H9 (cell line): Measurements from ENCODE around the gene C2orf81. TPM values are rescaled to one million over a fixed set of nuclear protein-coding genes. Genes with fewer than 3 reads are reported as not detected.

ENCODE experiments used
- DNase-seq: peaks from one replicate; pipeline ENCODE4 v3.0.0-alpha.2; 2017
- H2AFZ ChIP-seq: one replicate; pipeline ENCODE4 v1.6.1; 2013; ENCODE audit warnings: mild to moderate bottlenecking, low read length, control low read depth, moderate library complexity
- H2AK5ac ChIP-seq: 2 replicates; pipeline ENCODE4 v1.6.1; 2013; ENCODE audit warnings: low read length, control low read depth, mixed read lengths; ENCODE audit not compliant: insufficient read length
- H2BK120ac ChIP-seq: one replicate; pipeline ENCODE4 v1.6.1; 2013; ENCODE audit warnings: low read depth, mild to moderate bottlenecking, low read length, control low read depth, inconsistent platforms; ENCODE audit not compliant: poor library complexity, severe bottlenecking
- H2BK12ac ChIP-seq: 2 replicates; pipeline ENCODE4 v1.6.1; 2013; ENCODE audit warnings: low read length, control low read depth, mixed read lengths, low read depth; ENCODE audit not compliant: insufficient read length
- H2BK15ac ChIP-seq: 2 replicates; pipeline ENCODE4 v1.6.1; 2013; ENCODE audit warnings: low read depth, low read length, control low read depth
- H2BK20ac ChIP-seq: one replicate; pipeline ENCODE4 v1.6.1; 2013; ENCODE audit warnings: low read depth, mild to moderate bottlenecking, low read length, control low read depth, inconsistent platforms; ENCODE audit not compliant: poor library complexity, severe bottlenecking
- H2BK5ac ChIP-seq: 2 replicates; pipeline ENCODE4 v1.6.1; 2013; ENCODE audit warnings: low read length, control low read depth, mixed read lengths; ENCODE audit not compliant: insufficient read length
- H3K14ac ChIP-seq: 2 replicates; pipeline ENCODE4 v1.6.1; 2013; ENCODE audit warnings: low read length, control low read depth; ENCODE audit not compliant: insufficient read depth
- H3K18ac ChIP-seq: 2 replicates; pipeline ENCODE4 v1.6.1; 2013; ENCODE audit warnings: low read depth, mild to moderate bottlenecking, mixed read lengths, low read length, control low read depth; ENCODE audit not compliant: insufficient read length
- H3K23ac ChIP-seq: 2 replicates; pipeline ENCODE4 v1.6.1; 2013; ENCODE audit warnings: low read length, control low read depth, mixed read lengths, low read depth; ENCODE audit not compliant: insufficient read length
- H3K23me2 ChIP-seq: 2 replicates; pipeline ENCODE4 v1.6.1; 2013; ENCODE audit warnings: low read depth, mild to moderate bottlenecking, mixed read lengths, low read length, control low read depth; ENCODE audit not compliant: insufficient read length, poor library complexity, severe bottlenecking
- H3K27ac ChIP-seq: 2 replicates; pipeline ENCODE4 v1.5.1; 2013; ENCODE audit warnings: low read length, control low read depth, mixed read lengths, low read depth; ENCODE audit not compliant: insufficient read length
- H3K27me3 ChIP-seq: 2 replicates; pipeline ENCODE4 v1.6.1; 2013; ENCODE audit warnings: low read length, control low read depth, inconsistent platforms; ENCODE audit not compliant: insufficient read depth
- H3K4ac ChIP-seq: 2 replicates; pipeline ENCODE4 v1.6.1; 2013; ENCODE audit warnings: low read depth, mild to moderate bottlenecking, control low read depth, inconsistent platforms, low read length, moderate library complexity
- H3K4me1 ChIP-seq: 2 replicates; pipeline ENCODE4 v1.6.1; 2013; ENCODE audit warnings: low read length, control low read depth, inconsistent platforms; ENCODE audit not compliant: insufficient read depth
- H3K4me2 ChIP-seq: 2 replicates; pipeline ENCODE4 v1.6.1; 2013; ENCODE audit warnings: low read length, control low read depth, mixed read lengths; ENCODE audit not compliant: insufficient read length, insufficient read depth
- H3K56ac ChIP-seq: 2 replicates; pipeline ENCODE4 v1.6.1; 2013; ENCODE audit warnings: low read depth, mild to moderate bottlenecking, mixed read lengths, low read length, control low read depth; ENCODE audit not compliant: insufficient read length
- H3K79me1 ChIP-seq: 2 replicates; pipeline ENCODE4 v1.6.1; 2013; ENCODE audit warnings: low read depth, mild to moderate bottlenecking, moderate library complexity, low read length, control low read depth, inconsistent platforms; ENCODE audit not compliant: insufficient read depth, poor library complexity, severe bottlenecking
- H3K79me2 ChIP-seq: 2 replicates; pipeline ENCODE4 v1.6.1; 2013; ENCODE audit warnings: low read length, control low read depth, inconsistent platforms; ENCODE audit not compliant: insufficient read depth
- H3K9ac ChIP-seq: 2 replicates; pipeline ENCODE4 v1.6.1; 2013; ENCODE audit warnings: low read length, control low read depth, mixed read lengths; ENCODE audit not compliant: insufficient read length; ENCODE audit errors: extremely low read depth
- H3K9me3 ChIP-seq: one replicate; pipeline ENCODE4 v1.6.1; 2013; ENCODE audit warnings: low read depth, low read length, inconsistent platforms; ENCODE audit not compliant: control insufficient read depth
- H3T11ph ChIP-seq: one replicate; pipeline ENCODE4 v1.6.1; 2013; ENCODE audit warnings: mild to moderate bottlenecking, low read length, control low read depth, inconsistent platforms
- H4K20me1 ChIP-seq: one replicate; pipeline ENCODE4 v1.6.1; 2013; ENCODE audit not compliant: control insufficient read depth, insufficient read length, insufficient read depth
- H4K5ac ChIP-seq: 2 replicates; pipeline ENCODE4 v1.6.1; 2013; ENCODE audit warnings: low read depth, mild to moderate bottlenecking, mixed read lengths, low read length, control low read depth; ENCODE audit not compliant: insufficient read length
- H4K8ac ChIP-seq: replicated peaks from 2 replicates; pipeline ENCODE4 v1.6.1; 2013; ENCODE audit warnings: low read length, control low read depth, mixed read lengths, low read depth; ENCODE audit not compliant: insufficient read length
- H4K91ac ChIP-seq: 2 replicates; pipeline ENCODE4 v1.6.1; 2013; ENCODE audit warnings: low read depth, mild to moderate bottlenecking, moderate library complexity, mixed read lengths, low read length, control low read depth; ENCODE audit not compliant: insufficient read length
- H3K27ac Mint-ChIP-seq, 3 experiments: 2 replicates in 2 of 3; 3 replicates in 1 of 3; pipeline ENCODE4 v1.8.0; 2020 to 2021; ENCODE audit warnings: mixed read lengths in 3 of 3, mild to moderate bottlenecking in 1 of 3, moderate library complexity in 1 of 3
- H3K27me3 Mint-ChIP-seq: 2 replicates; pipeline ENCODE4 v1.8.0; 2021; ENCODE audit warnings: low read depth, mild to moderate bottlenecking, moderate library complexity, mixed read lengths
- H3K36me3 Mint-ChIP-seq, 3 experiments: 2 replicates in 2 of 3; 3 replicates in 1 of 3; pipeline ENCODE4 v1.8.0; 2020 to 2021; ENCODE audit warnings: low read depth in 3 of 3, mixed read lengths in 3 of 3; ENCODE audit not compliant: insufficient read depth in 1 of 3
- H3K4me1 Mint-ChIP-seq, 2 experiments: 2 replicates each; pipeline ENCODE4 v1.8.0; 2020; ENCODE audit warnings: mixed read lengths in 2 of 2
- H3K4me3 Mint-ChIP-seq, 2 experiments: 2 replicates in 1 of 2; 3 replicates in 1 of 2; pipeline ENCODE4 v1.8.0; 2020 to 2021; ENCODE audit warnings: mild to moderate bottlenecking in 2 of 2, mixed read lengths in 2 of 2, moderate library complexity in 1 of 2
- H3K9me3 Mint-ChIP-seq, 2 experiments: 2 replicates in 1 of 2; 3 replicates in 1 of 2; pipeline ENCODE4 v1.8.0; 2020; ENCODE audit warnings: mild to moderate bottlenecking in 2 of 2, mixed read lengths in 2 of 2, moderate library complexity in 1 of 2
- WGBS: extraction: QIAGEN DNeasy Blood & Tissue Kit; methylation state at CpG from one replicate; pipeline ENCODE4 v1.1.7; 2013; ENCODE audit warnings: missing lambda C conversion rate, low lambda C conversion rate, mixed read lengths; ENCODE audit not compliant: insufficient read length; ENCODE audit errors: extremely low coverage; 5-methylcytosine and 5-hydroxymethylcytosine counted together
- total RNA-seq: library from RNA; stranded (reverse); gene quantifications from 2 replicates; pipeline ENCODE4 v1.2.1, GENCODE V29; 2021
- TF ChIP-seq, protein P1 (sequence below): fragments of 200-600 bp; sonication (generic); conservative IDR thresholded peaks from 3 replicates; pipeline ENCODE4 v1.8.0; 2021; ENCODE audit warnings: antibody characterized with exemption, mild to moderate bottlenecking

C2orf81 gene
- total RNA-seq, 1 experiment from 2014 or later, result 3.5 TPM

DNA sequence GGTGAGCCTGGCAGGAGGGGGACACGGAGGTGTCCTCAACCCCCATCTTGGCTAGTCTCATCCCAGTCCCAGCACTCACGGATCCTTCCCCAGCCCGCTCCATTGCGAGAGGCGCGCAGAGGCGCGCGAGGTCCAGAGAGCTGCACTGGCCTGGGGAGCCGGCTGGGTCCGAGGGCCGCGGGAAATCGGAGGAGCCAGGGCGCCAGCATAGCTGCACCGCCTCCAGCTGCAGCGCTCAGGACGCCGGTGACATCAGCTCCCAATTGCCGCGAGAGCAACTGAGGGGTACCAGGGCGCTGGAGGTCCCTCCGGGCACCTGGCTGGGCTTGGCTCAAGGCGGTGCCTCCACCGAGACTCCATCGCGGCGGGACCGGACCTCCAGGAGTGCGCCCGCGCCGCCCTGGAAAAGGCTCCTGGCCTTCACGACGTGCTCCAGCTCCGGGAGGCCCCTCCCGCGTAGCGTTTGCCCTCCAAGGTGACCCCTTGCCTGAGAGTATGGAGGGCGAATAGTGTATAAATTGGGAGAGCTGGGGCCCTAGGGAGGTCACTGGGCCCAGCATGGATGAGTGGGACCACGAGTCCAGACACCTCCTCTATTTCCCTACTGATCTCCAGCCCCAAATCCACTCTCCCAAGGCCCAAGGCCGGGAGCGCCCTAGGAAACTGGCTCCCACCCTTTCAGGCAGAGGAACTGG, 14.8 kb upstream of the C2orf81 start:
- no peak overlapping the region for H2BK120ac ChIP-seq
- Mint-ChIP-seq H3K36me3 (peaks cover 20 to 54% (median 40%) of the 10 kb centered on the region in 3 experiments), H3K4me3 (no peak overlapping the region), H3K4me1 (peaks cover 31 to 40% of the 10 kb centered on the region in 2 experiments), H3K27ac (peak overlapping the region in 2 of 3 experiments; percentile 72 to 86; a peak in 2 of 7 replicates), H3K9me3 (no peaks in the 10 kb centered on the region), H3K27me3 (no peaks in the 10 kb centered on the region; the same call in 1 of the 2 replicates)
- H3K4me2 ChIP-seq, result no peak overlapping the region
- peaks cover 21% of the 10 kb centered on the region; the same call in 1 of the 2 replicates for H3K79me2 ChIP-seq
- H2BK12ac ChIP-seq, result no peak overlapping the region
- H2AFZ ChIP-seq, result no peak overlapping the region
- TF ChIP-seq, protein P1, sequence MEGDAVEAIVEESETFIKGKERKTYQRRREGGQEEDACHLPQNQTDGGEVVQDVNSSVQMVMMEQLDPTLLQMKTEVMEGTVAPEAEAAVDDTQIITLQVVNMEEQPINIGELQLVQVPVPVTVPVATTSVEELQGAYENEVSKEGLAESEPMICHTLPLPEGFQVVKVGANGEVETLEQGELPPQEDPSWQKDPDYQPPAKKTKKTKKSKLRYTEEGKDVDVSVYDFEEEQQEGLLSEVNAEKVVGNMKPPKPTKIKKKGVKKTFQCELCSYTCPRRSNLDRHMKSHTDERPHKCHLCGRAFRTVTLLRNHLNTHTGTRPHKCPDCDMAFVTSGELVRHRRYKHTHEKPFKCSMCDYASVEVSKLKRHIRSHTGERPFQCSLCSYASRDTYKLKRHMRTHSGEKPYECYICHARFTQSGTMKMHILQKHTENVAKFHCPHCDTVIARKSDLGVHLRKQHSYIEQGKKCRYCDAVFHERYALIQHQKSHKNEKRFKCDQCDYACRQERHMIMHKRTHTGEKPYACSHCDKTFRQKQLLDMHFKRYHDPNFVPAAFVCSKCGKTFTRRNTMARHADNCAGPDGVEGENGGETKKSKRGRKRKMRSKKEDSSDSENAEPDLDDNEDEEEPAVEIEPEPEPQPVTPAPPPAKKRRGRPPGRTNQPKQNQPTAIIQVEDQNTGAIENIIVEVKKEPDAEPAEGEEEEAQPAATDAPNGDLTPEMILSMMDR, result no peak
- H3K4ac ChIP-seq, result no peak overlapping the region
- H4K91ac ChIP-seq, result no peak overlapping the region
- no peak overlapping the region for H3K23ac ChIP-seq
- no peaks in the 10 kb centered on the region for H3K27me3 ChIP-seq
- H2BK5ac ChIP-seq, result no peak overlapping the region
- peaks cover 7% of the 10 kb centered on the region for H3K79me1 ChIP-seq
- no peak overlapping the region for H3K14ac ChIP-seq
- H4K20me1 ChIP-seq, result no peaks in the 10 kb centered on the region
- H2AK5ac ChIP-seq, result no peak overlapping the region
- H2BK15ac ChIP-seq, result no peak overlapping the region
- H3K27ac ChIP-seq, result no peak overlapping the region
- no peak overlapping the region for H3K9ac ChIP-seq
- WGBS, result no CpG with 5 or more reads among the region's 43 CpGs
- no peak overlapping the region for H3K56ac ChIP-seq
- H3K18ac ChIP-seq, result no peak overlapping the region
- peaks cover 3% of the 10 kb centered on the region; the same call in 1 of the 2 replicates for H3K4me1 ChIP-seq
- DNase-seq, result peak; percentile 46
- H3K9me3 ChIP-seq, result no peaks in the 10 kb centered on the region
- peaks cover 11% of the 10 kb centered on the region for H3K23me2 ChIP-seq
- no peak overlapping the region for H4K8ac ChIP-seq
- H2BK20ac ChIP-seq, result no peak overlapping the region
- no peak overlapping the region for H4K5ac ChIP-seq
- no peak overlapping the region for H3T11ph ChIP-seq
